GM12873 (cell line): ENCODE measurements around the gene UPF2.

ENCODE experiments used
- CTCF ChIP-seq: IDR thresholded peaks from 2 replicates; pipeline ENCODE4 v1.5.1; 2012; ENCODE audit warnings: low read depth, mild to moderate bottlenecking, moderate library complexity, low read length, control low read depth; ENCODE audit not compliant: insufficient read depth; ENCODE audit errors: missing control alignments

Gene UPF2

GRCh38 chr10:12042797-12043651, at the start of gene UPF2:
Gene UPF2, minus strand, starts transcription at chr10:12042809. Its CDS starts 7,386 bp downstream, at chr10:12035423.
- no peak for TF ChIP-seq CTCF

GRCh38 chr10:12091421-12091820, 48.8 kb upstream of the UPF2 start:
- TF ChIP-seq CTCF, result no peak

GRCh38 chr10:12088919-12089318, 46.3 kb upstream of the UPF2 start:
- TF ChIP-seq CTCF, result no peak

- TF ChIP-seq CTCF, result no peak
These were observed 39.4 kb upstream of the UPF2 start for GRCh38 chr10:12081879-12082557.

GRCh38 chr10:12081470-12081869, 38.9 kb upstream of the UPF2 start:
- TF ChIP-seq CTCF, result no peak

GRCh38 chr10:12077580-12078180, 35.1 kb upstream of the UPF2 start:
- no peak for TF ChIP-seq CTCF

- TF ChIP-seq CTCF, result no peak
These were observed 30.9 kb upstream of the UPF2 start for GRCh38 chr10:12073526-12073925.
